Ishikawa (cell line): Measurements from ENCODE around the gene DCXR.

Source experiments
- CEBPB ChIP-seq: IDR thresholded peaks from 2 replicates; pipeline ENCODE4 v1.6.1; 2012
- CREB1 ChIP-seq: IDR thresholded peaks from 2 replicates; pipeline ENCODE4 v1.6.1; 2012; ENCODE audit warnings: low read depth
- EGR1 ChIP-seq: IDR thresholded peaks from 2 replicates; pipeline ENCODE4 v1.6.1; 2012
- EP300 ChIP-seq: IDR thresholded peaks from 2 replicates; pipeline ENCODE4 v1.6.1; 2012; ENCODE audit warnings: borderline replicate concordance
- FOXM1 ChIP-seq: IDR thresholded peaks from 2 replicates; pipeline ENCODE4 v1.6.1; 2012; ENCODE audit warnings: low read depth, borderline replicate concordance
- NFIC ChIP-seq: IDR thresholded peaks from 2 replicates; pipeline ENCODE4 v1.6.1; 2012
- RAD21 ChIP-seq: IDR thresholded peaks from 2 replicates; pipeline ENCODE4 v1.6.1; 2012; ENCODE audit warnings: low read depth
- TAF1 ChIP-seq: IDR thresholded peaks from 2 replicates; pipeline ENCODE4 v1.6.1; 2012; ENCODE audit warnings: low read depth, mild to moderate bottlenecking
- TCF12 ChIP-seq: IDR thresholded peaks from 2 replicates; pipeline ENCODE4 v1.6.1; 2012; ENCODE audit warnings: low read depth
- TEAD4 ChIP-seq: IDR thresholded peaks from 2 replicates; pipeline ENCODE4 v1.6.1; 2012
- YY1 ChIP-seq: IDR thresholded peaks from 2 replicates; pipeline ENCODE4 v1.6.1; 2012; ENCODE audit warnings: low read depth
- ZBTB7A ChIP-seq: IDR thresholded peaks from 2 replicates; pipeline ENCODE4 v1.6.1; 2012; ENCODE audit warnings: low read depth
- TF ChIP-seq, protein P1 (sequence below): IDR thresholded peaks from 2 replicates; pipeline ENCODE4 v1.6.1; 2012
- TF ChIP-seq, protein P2 (sequence below): IDR thresholded peaks from 2 replicates; pipeline ENCODE4 v1.6.1; 2012
- TF ChIP-seq, protein P3 (sequence below): IDR thresholded peaks from 2 replicates; pipeline ENCODE4 v1.6.1; 2012; ENCODE audit warnings: low read depth, mild to moderate bottlenecking

The DCXR gene

DNA sequence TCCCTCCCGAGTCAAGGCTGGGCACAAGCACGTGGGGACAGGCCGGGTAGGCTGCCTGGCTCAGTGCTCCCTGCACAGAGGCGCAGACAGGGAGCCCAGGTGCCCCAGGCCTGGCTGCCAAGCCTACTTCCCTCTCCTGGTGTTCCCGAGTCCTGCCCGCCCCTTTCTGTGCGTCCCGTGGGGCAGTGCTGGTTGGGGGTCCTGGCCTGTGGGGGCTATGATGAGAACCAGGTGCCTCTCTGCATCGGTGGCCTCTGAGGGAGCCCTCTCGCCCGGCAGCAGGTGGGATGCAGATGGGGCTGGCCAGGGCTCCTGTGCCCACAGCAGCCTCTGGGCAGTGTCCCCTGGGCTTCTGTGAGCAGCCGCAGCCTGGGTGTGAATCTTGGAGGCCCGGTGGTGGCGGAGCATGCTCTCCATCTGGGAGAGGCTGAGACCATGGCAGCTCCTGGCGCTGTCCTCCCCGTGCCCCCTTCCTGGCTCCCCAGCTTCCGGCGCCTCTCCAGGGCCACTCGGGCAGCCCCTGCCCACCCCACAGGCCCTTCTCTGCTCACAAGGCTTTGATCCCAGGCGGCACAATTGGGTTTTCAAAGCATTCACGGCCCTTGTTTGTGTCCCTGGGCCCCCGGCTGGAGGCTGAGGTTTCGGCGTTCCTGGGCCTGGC, 22.1 kb downstream of the DCXR start:
- TF ChIP-seq TEAD4, result no peak

DNA sequence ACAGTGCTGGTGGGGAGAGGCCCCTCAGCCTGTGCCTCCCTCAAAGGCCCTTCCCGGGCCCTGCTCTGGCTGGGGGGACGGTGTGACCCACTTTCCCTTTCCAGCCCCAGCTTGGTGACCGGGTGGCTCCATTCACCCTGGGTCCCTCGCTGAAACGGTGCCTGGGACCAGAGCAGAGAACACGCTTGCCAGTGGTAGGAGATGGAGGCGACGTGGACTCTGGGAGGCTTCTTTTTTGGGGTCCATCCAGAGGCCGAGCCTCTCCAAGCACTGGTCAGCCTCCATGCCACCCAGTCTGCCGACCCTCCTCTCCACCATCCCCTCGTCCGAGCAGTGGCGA, 22.6 kb downstream of the DCXR start:
- no peak for TF ChIP-seq RAD21

DNA sequence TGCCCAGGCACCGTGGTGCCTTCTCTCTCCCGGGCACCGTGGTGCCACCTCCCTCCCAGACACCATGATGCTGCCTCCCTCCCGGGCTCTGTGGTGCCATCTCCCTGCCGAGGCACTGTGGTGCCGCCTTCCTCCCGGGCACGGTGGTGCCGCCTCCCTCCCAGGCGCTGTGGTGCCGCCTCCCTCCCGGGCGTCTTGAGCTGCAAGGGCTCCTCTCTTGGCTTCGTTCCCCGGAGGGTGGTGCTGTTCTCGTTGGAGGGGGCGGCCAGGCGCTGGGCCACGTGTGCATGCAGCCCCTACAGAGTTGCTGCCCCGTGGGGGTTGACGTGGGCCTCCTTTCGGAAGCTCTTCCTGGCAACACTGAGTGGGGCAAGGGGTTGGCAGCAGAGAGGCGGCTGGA, 23.1 kb downstream of the DCXR start:
- TF ChIP-seq YY1 (no peak), EP300 (no peak), TAF1 (no peak), ZBTB7A (no peak), CEBPB (no peak), CREB1 (no peak), TEAD4 (no peak), RAD21 (no peak), EGR1 (no peak), FOXM1 (no peak), NFIC (no peak), TCF12 (no peak)
- TF ChIP-seq, protein P1, sequence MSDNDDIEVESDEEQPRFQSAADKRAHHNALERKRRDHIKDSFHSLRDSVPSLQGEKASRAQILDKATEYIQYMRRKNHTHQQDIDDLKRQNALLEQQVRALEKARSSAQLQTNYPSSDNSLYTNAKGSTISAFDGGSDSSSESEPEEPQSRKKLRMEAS, result no peak
- TF ChIP-seq, protein P2, sequence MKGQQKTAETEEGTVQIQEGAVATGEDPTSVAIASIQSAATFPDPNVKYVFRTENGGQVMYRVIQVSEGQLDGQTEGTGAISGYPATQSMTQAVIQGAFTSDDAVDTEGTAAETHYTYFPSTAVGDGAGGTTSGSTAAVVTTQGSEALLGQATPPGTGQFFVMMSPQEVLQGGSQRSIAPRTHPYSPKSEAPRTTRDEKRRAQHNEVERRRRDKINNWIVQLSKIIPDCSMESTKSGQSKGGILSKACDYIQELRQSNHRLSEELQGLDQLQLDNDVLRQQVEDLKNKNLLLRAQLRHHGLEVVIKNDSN, result no peak
- TF ChIP-seq, protein P3, sequence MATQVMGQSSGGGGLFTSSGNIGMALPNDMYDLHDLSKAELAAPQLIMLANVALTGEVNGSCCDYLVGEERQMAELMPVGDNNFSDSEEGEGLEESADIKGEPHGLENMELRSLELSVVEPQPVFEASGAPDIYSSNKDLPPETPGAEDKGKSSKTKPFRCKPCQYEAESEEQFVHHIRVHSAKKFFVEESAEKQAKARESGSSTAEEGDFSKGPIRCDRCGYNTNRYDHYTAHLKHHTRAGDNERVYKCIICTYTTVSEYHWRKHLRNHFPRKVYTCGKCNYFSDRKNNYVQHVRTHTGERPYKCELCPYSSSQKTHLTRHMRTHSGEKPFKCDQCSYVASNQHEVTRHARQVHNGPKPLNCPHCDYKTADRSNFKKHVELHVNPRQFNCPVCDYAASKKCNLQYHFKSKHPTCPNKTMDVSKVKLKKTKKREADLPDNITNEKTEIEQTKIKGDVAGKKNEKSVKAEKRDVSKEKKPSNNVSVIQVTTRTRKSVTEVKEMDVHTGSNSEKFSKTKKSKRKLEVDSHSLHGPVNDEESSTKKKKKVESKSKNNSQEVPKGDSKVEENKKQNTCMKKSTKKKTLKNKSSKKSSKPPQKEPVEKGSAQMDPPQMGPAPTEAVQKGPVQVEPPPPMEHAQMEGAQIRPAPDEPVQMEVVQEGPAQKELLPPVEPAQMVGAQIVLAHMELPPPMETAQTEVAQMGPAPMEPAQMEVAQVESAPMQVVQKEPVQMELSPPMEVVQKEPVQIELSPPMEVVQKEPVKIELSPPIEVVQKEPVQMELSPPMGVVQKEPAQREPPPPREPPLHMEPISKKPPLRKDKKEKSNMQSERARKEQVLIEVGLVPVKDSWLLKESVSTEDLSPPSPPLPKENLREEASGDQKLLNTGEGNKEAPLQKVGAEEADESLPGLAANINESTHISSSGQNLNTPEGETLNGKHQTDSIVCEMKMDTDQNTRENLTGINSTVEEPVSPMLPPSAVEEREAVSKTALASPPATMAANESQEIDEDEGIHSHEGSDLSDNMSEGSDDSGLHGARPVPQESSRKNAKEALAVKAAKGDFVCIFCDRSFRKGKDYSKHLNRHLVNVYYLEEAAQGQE, result no peak

DNA sequence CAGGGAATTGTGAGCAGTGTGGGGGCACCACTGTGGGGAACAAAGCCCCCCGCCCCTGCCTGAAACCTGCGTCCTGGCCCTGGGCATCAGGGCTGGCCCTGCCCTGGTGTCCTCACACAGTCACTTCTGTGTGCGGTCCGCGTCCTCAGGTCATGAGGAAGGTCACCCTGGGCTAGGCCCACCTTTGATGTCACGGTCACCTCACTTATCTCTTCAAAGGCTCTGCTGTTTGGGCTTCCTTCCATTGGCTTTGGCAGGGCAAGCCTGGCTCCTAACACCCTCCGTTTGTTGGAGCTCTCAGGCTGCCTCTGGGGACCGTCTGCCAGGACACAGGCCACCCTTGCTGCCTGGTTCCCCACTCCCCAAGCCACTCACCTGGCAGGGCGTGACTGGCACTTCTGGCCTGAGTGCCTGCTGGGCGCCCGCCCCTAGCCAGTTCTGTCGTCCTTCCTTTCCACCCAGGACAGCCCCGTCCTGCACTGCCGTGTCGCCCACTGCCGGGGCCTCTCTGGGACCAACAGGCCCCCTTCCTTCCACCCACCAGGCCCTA, 23.6 kb downstream of the DCXR start:
- TF ChIP-seq TEAD4 (no peak), TCF12 (no peak), CREB1 (no peak), ZBTB7A (no peak), FOXM1 (no peak), CEBPB (no peak), EGR1 (no peak), TAF1 (no peak), YY1 (no peak)
- TF ChIP-seq, protein P2, result no peak
- TF ChIP-seq, protein P1, result no peak

DNA sequence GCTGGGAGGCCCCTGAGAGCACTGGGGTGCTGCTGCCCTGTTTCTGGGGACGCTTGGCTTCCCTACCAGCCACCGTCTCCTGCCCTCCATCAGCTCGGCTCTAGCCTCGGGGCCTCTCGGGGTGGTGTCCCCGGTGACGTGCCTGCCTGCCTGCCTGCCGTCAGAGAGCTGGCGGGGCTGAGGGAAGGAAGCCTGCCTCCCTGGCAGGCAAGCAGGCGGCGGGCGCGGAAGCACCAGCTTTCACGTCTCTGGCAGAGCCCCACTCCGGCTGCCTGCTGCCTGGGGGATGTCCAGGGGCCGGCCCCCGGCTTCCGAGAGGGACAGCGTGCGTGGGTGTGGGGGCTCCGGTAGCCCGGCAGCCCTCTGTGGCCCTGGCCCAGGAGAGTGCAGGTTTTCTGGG, 24.2 kb downstream of the DCXR start:
- no peak for TF ChIP-seq EP300
- TF ChIP-seq, protein P1, result no peak
- no peak for TF ChIP-seq TAF1
- no peak for TF ChIP-seq FOXM1
- no peak for TF ChIP-seq CEBPB
- TF ChIP-seq TEAD4, result no peak
- TF ChIP-seq, protein P3, result no peak
- TF ChIP-seq, protein P2, result no peak
- TF ChIP-seq YY1, result no peak
- no peak for TF ChIP-seq CREB1
- no peak for TF ChIP-seq ZBTB7A
- no peak for TF ChIP-seq EGR1
- no peak for TF ChIP-seq NFIC
- no peak for TF ChIP-seq RAD21
